Activated CD4-positive, alpha-beta T cell treated with anti-CD3 and anti-CD28 coated beads for 48 hours (primary cell): Measurements from ENCODE around the gene OR9A4.

Source experiments
- DNase-seq: peaks from one replicate; pipeline ENCODE4 v3.0.0-alpha.2; 2020

OR9A4 gene

DNA sequence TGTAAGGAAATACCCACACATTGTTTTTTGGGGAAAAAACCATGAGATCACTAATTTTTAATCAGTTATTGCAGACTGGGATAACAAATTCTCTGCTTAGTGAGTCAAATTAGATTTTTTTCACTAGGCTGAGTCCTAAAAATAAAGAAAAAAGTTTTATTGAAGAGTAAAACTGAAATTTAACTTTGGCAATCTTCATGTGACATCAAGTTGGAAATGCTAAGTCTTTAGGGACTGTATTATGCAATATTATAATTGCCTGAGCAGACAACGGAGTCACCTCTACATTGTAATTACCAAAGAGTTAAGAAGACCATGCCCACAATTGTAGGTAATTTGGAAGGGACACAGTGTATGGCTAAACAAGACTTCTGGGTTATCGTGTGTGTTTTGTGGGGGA lies 32.8 kb downstream of the OR9A4 start:
- DNase-seq = no peak

DNA sequence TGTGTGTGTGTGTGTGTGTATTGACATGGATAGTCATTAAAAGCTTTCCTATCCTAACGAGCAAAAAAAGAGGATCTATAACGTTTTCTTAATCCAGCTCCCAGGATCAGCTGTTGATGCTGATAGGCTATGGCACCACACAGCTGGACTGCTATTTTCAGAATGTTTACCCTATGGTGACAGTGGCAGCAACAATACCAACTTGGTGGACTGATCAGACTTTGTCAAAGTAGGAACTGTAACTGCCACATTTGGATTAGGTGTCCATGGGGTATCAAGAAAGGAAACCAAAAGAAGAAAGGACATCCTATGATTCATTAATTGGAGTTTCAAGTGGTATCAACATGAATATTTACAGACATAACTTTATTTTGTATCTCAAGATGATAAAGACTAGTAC lies 33.3 kb downstream of the OR9A4 start:
- no peak for DNase-seq

DNA sequence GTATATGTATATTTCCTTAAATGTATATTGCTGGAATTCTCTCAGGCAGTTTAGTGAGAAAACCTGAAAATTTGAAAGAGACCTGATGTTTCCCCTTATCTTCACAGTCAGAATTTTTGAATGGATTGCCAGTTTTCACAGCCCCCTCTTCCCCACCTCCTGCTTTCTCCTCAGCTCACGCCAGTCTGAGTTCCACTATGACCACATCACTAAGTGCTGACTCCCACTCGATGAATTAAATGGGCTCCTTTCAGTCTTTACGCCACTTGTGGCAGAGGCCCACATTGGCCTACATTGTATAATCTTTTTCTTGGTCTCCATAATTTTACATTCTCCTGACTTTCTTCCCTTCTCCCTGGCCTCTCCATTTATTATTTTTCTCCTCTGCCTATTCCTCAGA lies 33.7 kb downstream of the OR9A4 start:
- no peak for DNase-seq

DNA sequence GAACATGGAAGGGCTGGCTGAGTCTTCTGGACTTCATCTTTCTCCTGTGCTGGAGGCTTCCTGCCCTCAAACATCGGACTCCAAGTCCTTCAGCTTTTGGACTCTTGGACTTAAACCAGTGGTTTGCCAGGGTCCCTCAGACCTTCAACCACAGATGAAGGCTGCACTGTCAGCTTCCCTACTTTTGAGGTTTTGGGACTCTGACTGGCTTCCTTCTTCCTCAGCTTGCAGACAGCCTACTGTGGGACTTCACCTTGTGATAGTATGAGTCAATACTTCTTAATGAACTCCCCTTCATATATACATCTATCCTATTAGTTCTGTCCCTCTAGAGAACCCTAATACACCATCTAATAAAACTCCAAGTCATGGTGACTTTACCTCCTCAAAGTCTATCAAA lies 34.6 kb downstream of the OR9A4 start:
- no peak for DNase-seq

DNA sequence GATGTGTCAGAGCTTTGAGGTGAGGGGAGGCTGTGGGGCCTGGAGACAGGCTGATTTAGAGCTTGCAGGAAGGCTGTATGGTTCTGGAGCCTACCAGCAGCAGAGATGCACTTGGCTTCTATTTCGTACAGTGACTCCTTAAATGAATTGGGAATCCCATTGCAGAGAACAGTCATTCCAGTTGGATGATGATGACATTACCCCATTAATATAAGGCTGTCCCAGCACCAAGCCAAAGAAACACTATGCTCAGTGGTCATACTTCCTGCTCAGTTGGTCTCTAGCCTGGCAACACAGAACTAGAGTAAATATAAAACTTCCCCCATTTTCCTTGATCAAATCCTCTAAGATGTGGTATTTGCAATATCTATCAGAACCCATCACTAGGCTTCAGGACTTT lies 36.3 kb downstream of the OR9A4 start:
- DNase-seq = no peak

DNA sequence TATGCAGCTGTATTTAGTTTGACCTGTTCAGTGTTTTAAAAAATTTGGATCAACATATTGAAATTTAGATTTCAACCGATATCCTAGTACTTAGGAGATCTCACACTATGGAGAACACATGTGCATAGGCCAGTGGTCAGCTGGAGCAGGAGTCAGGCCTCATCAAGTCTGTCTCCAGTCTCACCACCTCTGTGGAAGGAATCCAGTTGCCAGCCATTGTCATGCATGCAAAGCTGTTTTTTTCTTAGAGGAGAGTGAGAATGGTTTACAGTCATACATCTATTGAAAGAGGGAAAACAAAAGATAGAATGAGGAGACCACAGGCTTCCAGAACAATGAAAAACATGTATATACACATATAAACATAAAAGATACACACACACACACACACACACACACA lies 38.1 kb downstream of the OR9A4 start:
- no peak for DNase-seq

DNA sequence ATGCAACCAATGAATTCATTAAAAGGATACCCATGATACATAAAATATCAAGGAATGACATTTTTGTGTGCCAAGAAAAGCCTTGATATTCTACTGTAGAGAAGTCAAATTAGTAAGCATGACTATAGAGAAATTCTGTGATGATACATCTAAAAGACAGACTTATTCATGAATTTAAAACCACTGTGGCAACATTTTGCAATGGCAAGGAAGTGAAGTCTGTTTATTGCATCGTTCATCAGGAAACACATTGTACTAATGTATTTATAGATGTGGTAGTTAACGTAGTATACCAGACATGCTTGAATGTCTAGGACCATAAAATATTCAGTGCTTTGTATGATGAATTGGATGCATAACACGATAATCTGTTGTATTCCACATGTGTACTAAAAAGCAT lies 39.9 kb downstream of the OR9A4 start:
- no peak for DNase-seq

DNA sequence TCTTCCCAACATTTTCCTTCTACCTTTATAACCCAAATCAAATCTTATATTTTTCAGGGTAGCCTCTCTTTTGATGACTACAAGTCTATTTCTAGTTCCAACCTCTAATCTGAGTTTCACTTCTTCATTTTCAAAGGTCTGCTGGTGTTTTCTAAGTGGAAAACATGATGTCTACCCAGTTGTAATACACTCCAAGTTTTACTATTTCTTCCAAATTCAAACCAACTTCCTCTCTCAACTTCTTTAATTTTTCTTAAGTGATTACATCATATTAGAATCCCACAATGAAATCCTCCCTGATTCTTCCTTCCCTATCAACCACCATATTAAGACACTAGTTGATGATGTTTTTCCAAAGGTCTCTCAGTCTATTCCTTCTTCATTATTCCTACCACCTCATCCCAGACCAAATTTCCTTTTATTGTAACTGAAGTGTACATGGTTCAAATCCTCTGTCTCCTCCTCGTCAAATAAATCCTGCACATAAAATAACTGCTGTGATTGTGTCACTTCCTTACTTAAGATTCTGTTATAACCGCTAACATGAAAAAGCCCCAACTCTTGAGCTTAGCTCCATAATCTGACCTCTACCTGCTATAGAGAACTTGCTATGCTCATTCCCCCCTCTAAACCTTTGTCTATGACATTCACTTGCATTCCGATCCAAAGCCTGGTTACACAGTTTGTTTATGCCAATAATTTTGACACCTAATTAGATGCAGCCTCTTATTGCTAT lies 44.7 kb downstream of the OR9A4 start:
- no peak for DNase-seq
